ENCODE results near the gene USP25. TPM values are rescaled to one million over a fixed set of nuclear protein-coding genes. Genes with fewer than 3 reads are reported as not detected.

USP25 gene
- total RNA-seq, 1 experiment from 2014 or later: 42.0 TPM

DNA sequence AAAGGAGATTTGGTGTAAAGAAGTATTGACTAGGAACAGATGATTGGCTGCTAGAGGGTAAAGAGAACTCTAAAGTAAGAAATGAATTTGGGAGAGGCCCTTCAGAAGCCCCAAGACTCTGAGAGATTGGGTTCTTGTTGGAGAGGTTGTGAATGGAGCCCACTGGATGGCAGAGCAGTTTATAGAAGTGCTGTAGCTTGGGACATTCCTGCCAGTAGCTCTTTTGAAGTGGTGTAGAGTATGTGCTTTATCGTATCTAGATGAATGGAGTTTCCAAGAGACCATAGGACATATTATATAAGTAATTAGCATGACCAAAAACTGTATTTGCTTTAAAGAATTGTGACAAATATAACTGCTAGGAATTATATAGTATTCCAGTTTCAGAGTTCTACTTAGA, 21.3 kb downstream of the USP25 start (continued):
- TF ChIP-seq CREM (CRISPR knock-in tag; IDR thresholded peaks at IDR 0.05): no peak
- no peak for TF ChIP-seq MXD4 (CRISPR knock-in tag; IDR thresholded peaks at IDR 0.05; ENCODE audit: borderline replicate concordance)
- no peak for TF ChIP-seq JAZF1 (CRISPR knock-in tag; IDR thresholded peaks at IDR 0.05)
- TF ChIP-seq TP53 (CRISPR knock-in tag; IDR thresholded peaks at IDR 0.05): no peak
- TF ChIP-seq ZNF317 (CRISPR knock-in tag; IDR thresholded peaks at IDR 0.05; ENCODE audit: borderline replicate concordance, low read depth): no peak
- no peak for TF ChIP-seq IRF2 (CRISPR knock-in tag; IDR thresholded peaks at IDR 0.05; ENCODE audit: borderline replicate concordance, low read depth)
- no peak for TF ChIP-seq ZNF671 (CRISPR knock-in tag; IDR thresholded peaks at IDR 0.05)

DNA sequence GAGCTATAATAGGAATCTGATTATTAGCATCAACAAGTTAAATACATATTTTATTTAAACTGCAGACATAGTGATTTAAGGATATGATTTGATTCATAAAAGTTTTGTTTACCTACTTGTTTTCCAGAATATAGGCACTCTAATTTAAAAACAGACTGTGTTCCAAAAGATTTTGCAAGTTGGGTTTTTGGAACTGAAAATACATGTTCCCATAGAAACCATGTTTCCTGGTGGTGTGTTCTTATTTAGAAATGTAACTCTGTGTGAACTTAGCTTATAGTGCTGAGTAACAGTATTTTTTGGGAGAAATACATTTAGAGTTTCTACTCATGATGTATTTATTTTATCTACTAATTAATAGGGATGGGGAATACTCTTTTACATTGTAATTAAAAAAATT, 21.8 kb downstream of the USP25 start:
- ATAC-seq (no peak), DNase-seq (ENCODE audit: low spot score) (no peak)
- Mint-ChIP-seq H3K36me3 (no peaks in the 10 kb centered on the region), H3K4me3 (no peak overlapping the region), H3K4me1 (peaks cover 70% of the 10 kb centered on the region), H3K27me3 (ENCODE audit: low read depth) (no peaks in the 10 kb centered on the region), H3K9me3 (no peaks in the 10 kb centered on the region), H3K27ac (no peak overlapping the region)
- no peak for TF ChIP-seq FOXP1 (CRISPR knock-in tag; IDR thresholded peaks at IDR 0.05; ENCODE audit: borderline replicate concordance)
- TF ChIP-seq TP53 (CRISPR knock-in tag; IDR thresholded peaks at IDR 0.05): no peak
- TF ChIP-seq, protein P1, sequence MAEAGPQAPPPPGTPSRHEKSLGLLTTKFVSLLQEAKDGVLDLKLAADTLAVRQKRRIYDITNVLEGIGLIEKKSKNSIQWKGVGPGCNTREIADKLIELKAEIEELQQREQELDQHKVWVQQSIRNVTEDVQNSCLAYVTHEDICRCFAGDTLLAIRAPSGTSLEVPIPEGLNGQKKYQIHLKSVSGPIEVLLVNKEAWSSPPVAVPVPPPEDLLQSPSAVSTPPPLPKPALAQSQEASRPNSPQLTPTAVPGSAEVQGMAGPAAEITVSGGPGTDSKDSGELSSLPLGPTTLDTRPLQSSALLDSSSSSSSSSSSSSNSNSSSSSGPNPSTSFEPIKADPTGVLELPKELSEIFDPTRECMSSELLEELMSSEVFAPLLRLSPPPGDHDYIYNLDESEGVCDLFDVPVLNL (CRISPR knock-in tag; IDR thresholded peaks at IDR 0.05; ENCODE audit: borderline replicate concordance, low read depth): no peak
- no peak for TF ChIP-seq ATF1 (CRISPR knock-in tag; IDR thresholded peaks at IDR 0.05)
- TF ChIP-seq, protein P2, sequence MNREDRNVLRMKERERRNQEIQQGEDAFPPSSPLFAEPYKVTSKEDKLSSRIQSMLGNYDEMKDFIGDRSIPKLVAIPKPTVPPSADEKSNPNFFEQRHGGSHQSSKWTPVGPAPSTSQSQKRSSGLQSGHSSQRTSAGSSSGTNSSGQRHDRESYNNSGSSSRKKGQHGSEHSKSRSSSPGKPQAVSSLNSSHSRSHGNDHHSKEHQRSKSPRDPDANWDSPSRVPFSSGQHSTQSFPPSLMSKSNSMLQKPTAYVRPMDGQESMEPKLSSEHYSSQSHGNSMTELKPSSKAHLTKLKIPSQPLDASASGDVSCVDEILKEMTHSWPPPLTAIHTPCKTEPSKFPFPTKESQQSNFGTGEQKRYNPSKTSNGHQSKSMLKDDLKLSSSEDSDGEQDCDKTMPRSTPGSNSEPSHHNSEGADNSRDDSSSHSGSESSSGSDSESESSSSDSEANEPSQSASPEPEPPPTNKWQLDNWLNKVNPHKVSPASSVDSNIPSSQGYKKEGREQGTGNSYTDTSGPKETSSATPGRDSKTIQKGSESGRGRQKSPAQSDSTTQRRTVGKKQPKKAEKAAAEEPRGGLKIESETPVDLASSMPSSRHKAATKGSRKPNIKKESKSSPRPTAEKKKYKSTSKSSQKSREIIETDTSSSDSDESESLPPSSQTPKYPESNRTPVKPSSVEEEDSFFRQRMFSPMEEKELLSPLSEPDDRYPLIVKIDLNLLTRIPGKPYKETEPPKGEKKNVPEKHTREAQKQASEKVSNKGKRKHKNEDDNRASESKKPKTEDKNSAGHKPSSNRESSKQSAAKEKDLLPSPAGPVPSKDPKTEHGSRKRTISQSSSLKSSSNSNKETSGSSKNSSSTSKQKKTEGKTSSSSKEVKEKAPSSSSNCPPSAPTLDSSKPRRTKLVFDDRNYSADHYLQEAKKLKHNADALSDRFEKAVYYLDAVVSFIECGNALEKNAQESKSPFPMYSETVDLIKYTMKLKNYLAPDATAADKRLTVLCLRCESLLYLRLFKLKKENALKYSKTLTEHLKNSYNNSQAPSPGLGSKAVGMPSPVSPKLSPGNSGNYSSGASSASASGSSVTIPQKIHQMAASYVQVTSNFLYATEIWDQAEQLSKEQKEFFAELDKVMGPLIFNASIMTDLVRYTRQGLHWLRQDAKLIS (CRISPR knock-in tag; IDR thresholded peaks at IDR 0.05; ENCODE audit: borderline replicate concordance): no peak
- TF ChIP-seq, protein P3, sequence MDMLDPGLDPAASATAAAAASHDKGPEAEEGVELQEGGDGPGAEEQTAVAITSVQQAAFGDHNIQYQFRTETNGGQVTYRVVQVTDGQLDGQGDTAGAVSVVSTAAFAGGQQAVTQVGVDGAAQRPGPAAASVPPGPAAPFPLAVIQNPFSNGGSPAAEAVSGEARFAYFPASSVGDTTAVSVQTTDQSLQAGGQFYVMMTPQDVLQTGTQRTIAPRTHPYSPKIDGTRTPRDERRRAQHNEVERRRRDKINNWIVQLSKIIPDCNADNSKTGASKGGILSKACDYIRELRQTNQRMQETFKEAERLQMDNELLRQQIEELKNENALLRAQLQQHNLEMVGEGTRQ (CRISPR knock-in tag; IDR thresholded peaks at IDR 0.05): no peak
- TF ChIP-seq ZNF317 (CRISPR knock-in tag; IDR thresholded peaks at IDR 0.05; ENCODE audit: borderline replicate concordance, low read depth): no peak
- TF ChIP-seq, protein P4, sequence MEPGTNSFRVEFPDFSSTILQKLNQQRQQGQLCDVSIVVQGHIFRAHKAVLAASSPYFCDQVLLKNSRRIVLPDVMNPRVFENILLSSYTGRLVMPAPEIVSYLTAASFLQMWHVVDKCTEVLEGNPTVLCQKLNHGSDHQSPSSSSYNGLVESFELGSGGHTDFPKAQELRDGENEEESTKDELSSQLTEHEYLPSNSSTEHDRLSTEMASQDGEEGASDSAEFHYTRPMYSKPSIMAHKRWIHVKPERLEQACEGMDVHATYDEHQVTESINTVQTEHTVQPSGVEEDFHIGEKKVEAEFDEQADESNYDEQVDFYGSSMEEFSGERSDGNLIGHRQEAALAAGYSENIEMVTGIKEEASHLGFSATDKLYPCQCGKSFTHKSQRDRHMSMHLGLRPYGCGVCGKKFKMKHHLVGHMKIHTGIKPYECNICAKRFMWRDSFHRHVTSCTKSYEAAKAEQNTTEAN (CRISPR knock-in tag; IDR thresholded peaks at IDR 0.05): no peak
- TF ChIP-seq ETV6 (CRISPR knock-in tag; IDR thresholded peaks at IDR 0.05): no peak
- no peak for TF ChIP-seq ESRRA (CRISPR knock-in tag; IDR thresholded peaks at IDR 0.05; ENCODE audit: borderline replicate concordance)
- TF ChIP-seq ZNF263 (CRISPR knock-in tag; IDR thresholded peaks at IDR 0.05; ENCODE audit: low read depth): no peak
- no peak for TF ChIP-seq GRHL2 (CRISPR knock-in tag; IDR thresholded peaks at IDR 0.05; ENCODE audit: insufficient replicate concordance, severe bottlenecking)
- TF ChIP-seq NR2C2 (CRISPR knock-in tag; IDR thresholded peaks at IDR 0.05): no peak
- no peak for TF ChIP-seq ZNF423 (CRISPR knock-in tag; IDR thresholded peaks at IDR 0.05)
- no peak for TF ChIP-seq TEAD1 (CRISPR knock-in tag; IDR thresholded peaks at IDR 0.05)
- no peak for TF ChIP-seq CREB1 (CRISPR knock-in tag; IDR thresholded peaks at IDR 0.05)
- no peak for TF ChIP-seq CREM (CRISPR knock-in tag; IDR thresholded peaks at IDR 0.05)
- TF ChIP-seq, protein P5, sequence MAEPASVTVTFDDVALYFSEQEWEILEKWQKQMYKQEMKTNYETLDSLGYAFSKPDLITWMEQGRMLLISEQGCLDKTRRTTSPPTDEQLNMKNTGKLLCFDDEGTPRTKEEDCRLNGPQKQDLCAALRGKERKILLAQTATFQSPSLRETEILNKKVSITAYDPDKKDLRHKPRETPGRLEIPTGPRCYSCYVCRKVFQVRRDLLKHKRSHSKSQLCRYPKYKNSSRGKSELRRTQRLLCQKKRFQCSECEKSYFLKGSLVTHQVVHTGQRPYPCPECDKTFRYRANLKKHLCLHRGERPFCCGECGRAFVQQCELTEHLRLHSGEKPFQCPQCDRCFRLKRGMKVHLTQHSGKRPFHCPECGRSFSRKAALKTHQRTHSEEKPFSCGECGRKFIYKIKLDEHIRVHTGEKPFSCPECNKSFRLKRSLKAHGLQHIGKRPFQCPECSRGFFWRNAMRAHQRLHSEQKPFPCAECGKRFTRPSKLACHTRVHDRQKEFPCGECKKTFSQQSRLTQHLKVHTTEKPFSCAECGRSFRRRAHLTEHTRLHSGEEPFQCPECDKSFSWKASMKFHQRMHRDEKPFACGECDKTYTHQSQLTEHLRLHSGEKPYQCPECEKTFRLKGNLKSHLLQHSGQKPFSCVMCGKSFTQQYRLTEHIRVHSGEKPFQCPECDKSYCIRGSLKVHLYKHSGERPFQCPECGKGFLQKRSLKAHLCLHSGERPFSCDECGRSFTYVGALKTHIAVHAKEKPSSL (CRISPR knock-in tag; conservative IDR thresholded peaks at IDR 0.05): no peak
- no peak for TF ChIP-seq RELA (CRISPR knock-in tag; IDR thresholded peaks at IDR 0.05; ENCODE audit: borderline replicate concordance)
- ChIA-PET POLR2A (no interaction called here), CTCF (no interaction called here)
